Measurements from ENCODE around the gene SLC25A41. TPM values are rescaled to one million over a fixed set of nuclear protein-coding genes. Genes with fewer than 3 reads are reported as not detected.
"Not testable (repeated sequence)": the region's sequence is repeated elsewhere in the genome, so short reads cannot be mapped to it uniquely, and the experiment has no call there.

SLC25A41 gene
- total RNA-seq, 1 donor from 2014 or later: not detected

GRCh38 chr19:6428692-6429418 is 4.7 kb downstream of the SLC25A41 start:
- not testable (repeated sequence) for DNase-seq (ENCODE audit: low read depth)

GRCh38 chr19:6427131-6427530 is 6.4 kb downstream of the SLC25A41 start:
- no peak for DNase-seq (ENCODE audit: low read depth)

GRCh38 chr19:6425732-6426620 is 7.6 kb downstream of the SLC25A41 start:
- DNase-seq (ENCODE audit: low read depth): no peak

- peak; percentile 100 for DNase-seq (ENCODE audit: low read depth)
Observed at GRCh38 chr19:6424939-6425731, 8.4 kb downstream of the SLC25A41 start.

GRCh38 chr19:6424195-6424938 is 9.2 kb downstream of the SLC25A41 start, which contains the start of gene KHSRP:
Gene KHSRP, minus strand, starts transcription at chr19:6424811. Its CDS starts 110 bp downstream, at chr19:6424701.
- no peak for DNase-seq (ENCODE audit: low read depth)

- peak; percentile 47 for DNase-seq (ENCODE audit: low read depth)
Observed at GRCh38 chr19:6423499-6424194, 9.9 kb downstream of the SLC25A41 start.

- no peak for DNase-seq (ENCODE audit: low read depth)
Observed at GRCh38 chr19:6421075-6422014, 12.2 kb downstream of the SLC25A41 start.

GRCh38 chr19:6418562-6418932 is 15.0 kb downstream of the SLC25A41 start:
- no peak for DNase-seq (ENCODE audit: low read depth)

GRCh38 chr19:6417713-6418561 is 15.6 kb downstream of the SLC25A41 start:
- peak; percentile 18 for DNase-seq (ENCODE audit: low read depth)

- no peak for DNase-seq (ENCODE audit: low read depth)
Observed at GRCh38 chr19:6416658-6417405, 16.7 kb downstream of the SLC25A41 start.

GRCh38 chr19:6415591-6416190 is 17.9 kb downstream of the SLC25A41 start:
- no peak for DNase-seq (ENCODE audit: low read depth)

GRCh38 chr19:6414793-6415590 is 18.6 kb downstream of the SLC25A41 start:
- DNase-seq (ENCODE audit: low read depth): no peak

- no peak for DNase-seq (ENCODE audit: low read depth)
Observed at GRCh38 chr19:6413721-6414643, 19.6 kb downstream of the SLC25A41 start.

GRCh38 chr19:6413291-6413690 is 20.3 kb downstream of the SLC25A41 start:
- no peak for DNase-seq (ENCODE audit: low read depth)
